GM12878 (cell line): ENCODE data around the gene SMPD2. TPM values are rescaled to one million over a fixed set of nuclear protein-coding genes. Genes with fewer than 3 reads are reported as not detected.

Source experiments
- ATAC-seq: fragments of 200-7000 bp; cut with Tn5 transposase; 3 replicates; pipeline ENCODE4 v1.9.1; 2020; ENCODE audit warnings: mild to moderate bottlenecking, moderate library complexity
- BruUV-seq: library from RNA; stranded (reverse); fragments of 400-500 nt; replicated peaks from 2 replicates; lab custom pipeline; 2021; lab: Mats Ljungman, UMichigan
- CTCF ChIA-PET: fragments of 300-600 bp; sonication (Branson Sonifier 250); formaldehyde crosslinking; extraction: SDS; loops from one replicate; lab custom pipeline; 2021; ENCODE audit warnings: inconsistent platforms; lab: Yijun Ruan, JAX
- POLR2A ChIA-PET: fragments of 350-600 bp; formaldehyde crosslinking; extraction: SDS; loops from one replicate; lab custom pipeline; 2021; ENCODE audit warnings: inconsistent platforms; lab: Charles Lee
- RAD21 ChIA-PET: fragments of 300-600 bp; sonication (Branson Sonifier 250); formaldehyde crosslinking; loops from one replicate; lab custom pipeline; 2023; ENCODE audit warnings: antibody characterized with exemption; ENCODE audit not compliant: unreplicated experiment; lab: Charles Lee
- SMC1A ChIA-PET: fragments of 300-600 bp; sonication (Branson Sonifier 250); formaldehyde crosslinking; loops from one replicate; lab custom pipeline; 2023; ENCODE audit not compliant: unreplicated experiment, uncharacterized antibody; lab: Charles Lee
- DNase-seq: peaks from one replicate; pipeline ENCODE4 v3.0.0-alpha.2; 2011; ENCODE audit warnings: low read depth, low spot score
- FAIRE-seq: peaks from 3 replicates; lab custom pipeline; 2011; peaks lifted over from hg19 to GRCh38; lab: Jason Lieb, UNC
- H2AFZ ChIP-seq: 2 replicates; pipeline ENCODE4 v1.6.0; 2011; ENCODE audit warnings: low read depth, low read length, control low read depth; ENCODE audit not compliant: control insufficient read depth
- H3K27ac ChIP-seq: 2 replicates; pipeline ENCODE4 v1.5.1; 2011; ENCODE audit warnings: control low read depth; ENCODE audit not compliant: control insufficient read depth, insufficient read depth
- H3K27me3 ChIP-seq, 2 experiments: replicated peaks in 1 of 2; 2 replicates each; pipeline versions ENCODE4 v1.6.0 to v1.6.1; 2011; ENCODE audit warnings: low read length in 1 of 2; ENCODE audit not compliant: control insufficient read depth in 2 of 2, insufficient read depth in 2 of 2
- H3K36me3 ChIP-seq, 2 experiments: 2 replicates each; pipeline ENCODE4 v1.5.1; 2011; ENCODE audit warnings: low read length in 1 of 2; ENCODE audit not compliant: control insufficient read depth in 2 of 2, insufficient read depth in 2 of 2
- H3K4me1 ChIP-seq: 2 replicates; pipeline ENCODE4 v1.6.1; 2011; ENCODE audit warnings: mild to moderate bottlenecking, low read length, moderate library complexity, mixed read lengths; ENCODE audit not compliant: control insufficient read depth, insufficient read depth
- H3K4me2 ChIP-seq: 2 replicates; pipeline ENCODE4 v1.6.0; 2011; ENCODE audit warnings: control low read depth; ENCODE audit not compliant: control insufficient read depth, insufficient read depth
- H3K4me3 ChIP-seq: fragments of 200-600 bp; sonication (generic); 2 replicates; pipeline ENCODE4 v1.5.1; 2016
- H3K79me2 ChIP-seq: 2 replicates; pipeline ENCODE4 v1.6.0; 2011; ENCODE audit warnings: low read length; ENCODE audit not compliant: control insufficient read depth, insufficient read depth
- H3K9ac ChIP-seq: 2 replicates; pipeline ENCODE4 v1.8.0; 2011; ENCODE audit warnings: low read length, control low read depth, mixed read lengths; ENCODE audit not compliant: control insufficient read depth, insufficient read depth
- H3K9me3 ChIP-seq: replicated peaks from 3 replicates; pipeline ENCODE4 v1.5.1; 2011; ENCODE audit warnings: mild to moderate bottlenecking, low read length; ENCODE audit not compliant: control insufficient read depth, insufficient read depth
- H4K20me1 ChIP-seq: 2 replicates; pipeline ENCODE4 v1.6.0; 2011; ENCODE audit not compliant: control insufficient read depth, insufficient read depth
- ATF7 ChIP-seq: fragments of 450-650 bp; IDR thresholded peaks from 2 replicates; pipeline ENCODE4 v1.6.1; 2016; ENCODE audit warnings: low read depth, mild to moderate bottlenecking
- CREB1 ChIP-seq: IDR thresholded peaks from 2 replicates; pipeline ENCODE4 v1.6.1; 2012; ENCODE audit warnings: low read depth, mild to moderate bottlenecking, inconsistent platforms
- CREM ChIP-seq: IDR thresholded peaks from 2 replicates; pipeline ENCODE4 v1.6.1; 2014; ENCODE audit warnings: antibody characterized with exemption, low read depth
- E4F1 ChIP-seq: fragments of 450-650 bp; IDR thresholded peaks from 2 replicates; pipeline ENCODE4 v1.6.1; 2018; ENCODE audit warnings: borderline replicate concordance, mild to moderate bottlenecking; ENCODE audit not compliant: partially characterized antibody
- HDAC2 ChIP-seq: fragments of 200-600 bp; sonication (generic); IDR thresholded peaks from 2 replicates; pipeline ENCODE4 v1.6.1; 2017
- IRF3 ChIP-seq: fragments of 450-650 bp; IDR thresholded peaks from 2 replicates; pipeline ENCODE4 v1.6.1; 2014; ENCODE audit warnings: mild to moderate bottlenecking
- MTA3 ChIP-seq: IDR thresholded peaks from 2 replicates; pipeline ENCODE4 v1.6.1; 2012; ENCODE audit warnings: low read length, inconsistent platforms, borderline replicate concordance
- PAX8 ChIP-seq: fragments of 450-650 bp; IDR thresholded peaks from 2 replicates; pipeline ENCODE4 v1.6.1; 2017; ENCODE audit warnings: mild to moderate bottlenecking, moderate library complexity
- RFX5 ChIP-seq: IDR thresholded peaks from 2 replicates; pipeline ENCODE4 v1.6.1; 2011; ENCODE audit warnings: low read depth, low read length, improper control_type of control experiment
- WGBS: methylation state at CpG from one replicate; pipeline ENCODE4 v1.1.6; 2016; ENCODE audit warnings: low lambda C conversion rate; ENCODE audit not compliant: insufficient replicate concordance, insufficient coverage; ENCODE audit errors: missing lambda C conversion rate; 5-methylcytosine and 5-hydroxymethylcytosine counted together
- in situ Hi-C: fragments of 300-500 bp; cut with MboI; formaldehyde crosslinking; loops from 9 replicates; pipeline ENCODE4 v1.14.3; 2018; ENCODE audit warnings: mixed read lengths
- intact Hi-C: fragments of 100-400 bp; cut with micrococcal nuclease; formaldehyde crosslinking; loops from one replicate; pipeline ENCODE4 v1.14.2; 2022; ENCODE audit not compliant: unreplicated experiment
- polyA plus RNA-seq, 11 experiments: library from polyadenylated mRNA; depleted of rRNA in 4 of 11; unstranded in 6 of 11; stranded (reverse) in 5 of 11; fragments of >200 nt; fragmentation: Nextera tagmentation in 4 of 11; fragmentation: Illumina TruSeq in 1 of 11; extraction: Ambion mirVana in 4 of 11; extraction: Trizol in 1 of 11; gene quantifications; 1 replicate in 1 of 11; 2 replicates in 10 of 11; pipeline versions ENCODE4 v1.2.1 to v1.2.3, GENCODE V29; 2011 to 2016; ENCODE audit warnings: inconsistent platforms in 2 of 11, missing spikeins in 2 of 11, low read depth in 1 of 11
- total RNA-seq, 4 experiments: library from RNA; depleted of rRNA in 3 of 4; stranded (reverse); fragments of >200 nt in 3 of 4; fragmentation: Illumina TruSeq in 1 of 4; extraction: Trizol in 1 of 4; gene quantifications; 2 replicates each; pipeline versions ENCODE4 v1.2.1 to v1.2.3, GENCODE V29; 2013 to 2021

The SMPD2 gene
- total and polyA plus RNA-seq, 10 of the 15 experiments (the other 5 are each of a cell fraction or from before 2014, with no cell fraction given), result 0.06 to 15.4 (median 9.7) TPM

DNA sequence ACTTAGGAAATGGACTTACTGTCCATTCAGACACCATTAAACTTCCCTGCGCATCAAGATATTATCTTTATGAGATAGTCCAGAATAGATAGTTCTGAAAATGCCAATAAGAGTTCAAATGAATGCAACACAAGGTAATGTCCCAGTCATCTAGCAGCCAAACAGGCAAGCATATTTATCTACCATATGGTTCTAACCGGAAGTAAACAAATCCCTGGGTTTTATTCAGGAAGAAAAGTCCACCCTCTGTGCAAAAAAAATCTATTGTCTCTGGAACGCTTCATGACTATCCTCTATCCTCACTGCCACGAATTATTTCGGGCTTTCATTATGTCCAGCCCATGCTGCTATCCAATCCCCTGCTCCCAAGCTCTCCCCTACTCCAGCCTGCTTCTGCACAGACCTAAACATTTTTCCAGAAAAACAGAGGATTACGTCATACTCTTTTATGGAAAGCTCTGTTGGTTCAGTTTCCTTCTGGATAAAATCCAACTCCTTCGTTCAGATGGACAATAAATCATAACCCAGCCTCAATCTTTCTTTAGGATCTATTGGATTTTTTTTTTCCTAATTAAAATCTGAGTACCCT is 11.5 kb upstream of the SMPD2 start:
- ChIA-PET POLR2A (no interaction called here), SMC1A (interaction anchor here (0.7 to 0.8 kb wide), 2 partner anchors 11 to 28 kb away, joined by 3 read pairs; no protein-coding TSS in a partner anchor), CTCF (no interaction called here), RAD21 (no interaction called here)
- H3K79me2 ChIP-seq, result no peaks in the 10 kb centered on the region
- H3K4me2 ChIP-seq, result no peak overlapping the region
- H3K9me3 ChIP-seq, result no peaks in the 10 kb centered on the region
- BruUV-seq, result no TSS peak
- H4K20me1 ChIP-seq, result no peaks in the 10 kb centered on the region
- no peak overlapping the region for H3K9ac ChIP-seq
- no peaks in the 10 kb centered on the region for H3K4me1 ChIP-seq
- H3K36me3 ChIP-seq, result no peaks in the 10 kb centered on the region
- DNase-seq (no peak), ATAC-seq (no peak), FAIRE-seq (no peak)
- no peak overlapping the region for H3K27ac ChIP-seq
- H3K27me3 ChIP-seq, result no peaks in the 10 kb centered on the region; a peak in 1 of 4 replicates
- 31% methylated on average over 7 of the region's 7 CpGs for WGBS
- intact Hi-C loops (no loop called here), in situ Hi-C loops (no loop called here)
- H2AFZ ChIP-seq, result no peak overlapping the region
- H3K4me3 ChIP-seq, result no peak overlapping the region
- no peak for TF ChIP-seq E4F1
- TF ChIP-seq CREM, result no peak
- no peak for TF ChIP-seq IRF3
- TF ChIP-seq MTA3, result no peak
- TF ChIP-seq PAX8, result no peak
- 0 out of 2 replicates have a peak, but pooled peaks have one; percentile 14 for TF ChIP-seq ATF7
- TF ChIP-seq RFX5, result no peak
- no peak for TF ChIP-seq HDAC2
- TF ChIP-seq CREB1, result no peak
- TF ChIP-seq, all 136 proteins: peak for 1
